GM12891 (cell line): ENCODE results near the gene ESPNL.
"Not testable (repeated sequence)": the region's sequence is repeated elsewhere in the genome, so short reads cannot be mapped to it uniquely, and the experiment has no call there.

ENCODE experiments used
- DNase-seq: peaks from one replicate; pipeline ENCODE4 v3.0.0; 2011; ENCODE audit warnings: low spot score; ENCODE audit not compliant: insufficient read length
- FAIRE-seq: peaks from 2 replicates; lab custom pipeline; 2011; peaks lifted over from hg19 to GRCh38; lab: Jason Lieb, UNC
- PAX5 ChIP-seq: IDR thresholded peaks from 2 replicates; pipeline ENCODE4 v1.6.1; 2011; ENCODE audit warnings: low read length, moderate library complexity, mild to moderate bottlenecking; ENCODE audit not compliant: insufficient read depth, severe bottlenecking
- POLR2A ChIP-seq: IDR thresholded peaks from 2 replicates; pipeline ENCODE4 v1.6.1; 2011; ENCODE audit warnings: low read depth, low read length, control low read depth
- POLR2AphosphoS5 ChIP-seq: IDR thresholded peaks from 2 replicates; pipeline ENCODE4 v1.6.1; 2011; ENCODE audit warnings: low read depth, low read length, control low read depth
- POU2F2 ChIP-seq: IDR thresholded peaks from 2 replicates; pipeline ENCODE4 v1.6.1; 2011; ENCODE audit warnings: low read depth, mild to moderate bottlenecking, control low read depth, low read length, moderate library complexity
- SPI1 ChIP-seq: IDR thresholded peaks from 2 replicates; pipeline ENCODE4 v1.6.1; 2011; ENCODE audit warnings: low read depth, low read length, control low read depth
- TAF1 ChIP-seq: IDR thresholded peaks from 2 replicates; pipeline ENCODE4 v1.6.1; 2011; ENCODE audit warnings: low read depth, low read length, control low read depth

The ESPNL gene

GRCh38 chr2:238165288-238165921, 65.3 kb downstream of the ESPNL start:
- DNase-seq = peak; percentile 11
- FAIRE-seq = no peak

GRCh38 chr2:238166391-238167343, 66.5 kb downstream of the ESPNL start:
- no peak for FAIRE-seq
- no peak for TF ChIP-seq POLR2A
- TF ChIP-seq SPI1 = no peak
- no peak for TF ChIP-seq PAX5
- TF ChIP-seq POLR2AphosphoS5 = no peak
- TF ChIP-seq TAF1 = no peak
- no peak for TF ChIP-seq POU2F2
- DNase-seq = no peak

More at GRCh38 chr2:238165288-238165921, 65.3 kb downstream of the ESPNL start:
- TF ChIP-seq POLR2A (no peak), TAF1 (no peak), POLR2AphosphoS5 (no peak), SPI1 (no peak), PAX5 (no peak), POU2F2 (no peak)

- no peak for TF ChIP-seq PAX5
- FAIRE-seq (no peak), DNase-seq (no peak)
These were observed 67.2 kb downstream of the ESPNL start for GRCh38 chr2:238167344-238167715.

- no peak for TF ChIP-seq TAF1
- no peak for TF ChIP-seq POLR2A
- no peak for TF ChIP-seq PAX5
- no peak for TF ChIP-seq SPI1
- TF ChIP-seq POLR2AphosphoS5 = no peak
- no peak for TF ChIP-seq POU2F2
- DNase-seq (no peak), FAIRE-seq (no peak)
These were observed 67.6 kb downstream of the ESPNL start for GRCh38 chr2:238167761-238168160.

- TF ChIP-seq TAF1 = no peak
- TF ChIP-seq PAX5 = no peak
- no peak for TF ChIP-seq POLR2AphosphoS5
- TF ChIP-seq POLR2A = no peak
- TF ChIP-seq POU2F2 = no peak
- no peak for TF ChIP-seq SPI1
- DNase-seq (no peak), FAIRE-seq (no peak)
These were observed 68.3 kb downstream of the ESPNL start for GRCh38 chr2:238168196-238169047.

- TF ChIP-seq TAF1 (no peak), SPI1 (no peak), POU2F2 (no peak), POLR2A (no peak), PAX5 (no peak), POLR2AphosphoS5 (no peak)
- FAIRE-seq (no peak), DNase-seq (no peak)
These were observed 69.0 kb downstream of the ESPNL start for GRCh38 chr2:238169048-238169707.

GRCh38 chr2:238169708-238170251, 69.6 kb downstream of the ESPNL start:
- TF ChIP-seq POLR2AphosphoS5 (no peak), POLR2A (no peak), PAX5 (no peak), TAF1 (no peak), SPI1 (no peak), POU2F2 (no peak)
- FAIRE-seq (no peak), DNase-seq (no peak)

GRCh38 chr2:238170386-238171071, 70.4 kb downstream of the ESPNL start:
- no peak for DNase-seq
- FAIRE-seq = no peak
- TF ChIP-seq TAF1 (no peak), SPI1 (no peak), POLR2AphosphoS5 (no peak), POU2F2 (no peak), PAX5 (no peak), POLR2A (no peak)

- not testable (repeated sequence) for DNase-seq, FAIRE-seq
These were observed 70.9 kb downstream of the ESPNL start for GRCh38 chr2:238171072-238171431.
